ENCODE measurements around the gene CERK.

Gene CERK

GRCh38 chr22:46676881-46677280 is 61.2 kb downstream of the CERK start:
- DNase-seq = no peak

DNA sequence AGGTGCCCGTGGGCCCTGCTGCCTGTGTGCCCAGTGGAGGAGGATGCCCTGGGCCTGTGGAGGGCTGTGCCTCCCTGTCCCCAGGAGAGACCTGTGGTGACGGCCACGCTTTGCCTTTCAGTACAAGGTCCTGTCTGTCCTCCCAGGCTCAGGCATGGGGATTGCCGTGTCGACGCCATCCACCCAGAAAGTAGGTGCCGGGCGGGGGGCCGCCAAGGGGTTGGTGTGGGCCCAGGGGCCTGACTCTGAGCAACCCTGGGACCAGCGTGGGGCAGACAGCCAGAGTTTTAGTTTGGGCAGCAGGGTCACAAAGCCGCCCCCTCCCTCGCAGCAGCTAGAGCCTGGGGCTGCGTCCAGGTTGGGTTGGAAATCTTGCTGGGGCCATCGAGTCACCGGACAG is 61.6 kb downstream of the CERK start:
- no peak for DNase-seq

- DNase-seq = no peak
Measured at GRCh38 chr22:46675938-46676337, 62.1 kb downstream of the CERK start.

GRCh38 chr22:46675479-46675878 is 62.6 kb downstream of the CERK start:
- no peak for DNase-seq

DNA sequence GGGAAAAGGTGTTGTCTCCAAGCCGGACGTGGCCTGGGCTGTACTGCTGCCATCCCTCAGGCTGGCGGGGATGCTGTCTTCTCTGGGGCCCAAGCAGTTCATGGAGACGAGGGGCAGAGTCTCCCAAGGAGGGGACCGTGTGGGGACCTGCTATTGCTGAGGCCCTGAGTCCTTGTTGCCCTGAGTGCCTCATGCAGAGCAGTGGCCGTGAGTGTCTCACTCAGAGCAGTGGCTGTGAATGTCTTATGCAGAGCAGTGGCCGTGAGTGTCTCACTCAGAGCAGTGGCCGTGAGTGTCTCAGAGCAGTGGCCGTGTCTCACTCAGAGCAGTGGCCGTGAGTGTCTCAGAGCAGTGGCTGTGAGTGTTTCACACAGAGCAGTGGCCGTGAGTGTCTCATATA is 63.1 kb downstream of the CERK start:
- DNase-seq = peak; percentile 40

DNA sequence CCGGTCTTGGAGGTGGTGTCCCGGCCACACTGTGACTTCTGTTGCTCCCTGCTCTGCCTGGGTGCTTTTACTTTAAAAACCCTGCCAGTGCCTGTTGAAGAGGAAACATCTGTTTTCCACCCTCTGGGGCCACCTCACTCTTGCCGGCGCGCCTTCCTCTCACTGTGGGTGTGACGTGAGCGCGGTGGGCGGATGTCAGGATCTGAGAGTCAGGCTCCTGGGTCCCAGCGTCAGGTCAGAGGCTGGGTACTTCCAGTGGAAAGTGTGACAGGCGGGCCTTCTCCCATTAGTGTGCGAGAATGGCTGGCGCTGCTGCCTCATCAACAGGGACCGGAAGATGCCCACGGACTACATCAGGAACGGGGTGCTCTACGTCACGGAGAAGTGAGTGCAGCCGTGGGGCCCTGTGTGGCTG is 63.7 kb downstream of the CERK start:
- peak; percentile 97 for DNase-seq

GRCh38 chr22:46673662-46674236 is 64.3 kb downstream of the CERK start:
- peak; percentile 39 for DNase-seq

DNA sequence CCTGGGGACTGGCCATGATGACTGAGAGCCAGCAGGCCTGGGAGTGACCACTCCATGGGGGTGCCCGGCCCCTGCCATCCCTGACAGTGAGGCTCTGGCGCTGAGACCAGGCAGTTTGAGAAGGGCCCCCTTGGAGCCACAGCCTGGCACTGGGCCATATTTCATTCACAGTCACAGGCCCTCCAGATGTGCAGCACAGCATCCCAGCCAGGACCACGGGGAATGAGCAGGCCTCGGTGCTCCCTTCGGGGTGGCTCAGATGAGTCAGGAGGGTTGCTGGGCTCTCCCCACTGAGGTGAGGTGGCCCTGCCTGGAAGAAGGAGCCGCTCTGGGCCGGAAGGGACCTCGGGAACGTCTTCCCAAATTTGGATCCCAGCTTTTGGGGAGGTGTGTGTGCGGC is 64.8 kb downstream of the CERK start:
- DNase-seq = peak; percentile 29

GRCh38 chr22:46672731-46673130 is 65.3 kb downstream of the CERK start:
- no peak for DNase-seq

- no peak for DNase-seq
Measured at GRCh38 chr22:46671824-46672432, 66.1 kb downstream of the CERK start.

GRCh38 chr22:46669201-46669600 is 68.9 kb downstream of the CERK start:
- DNase-seq = no peak

DNA sequence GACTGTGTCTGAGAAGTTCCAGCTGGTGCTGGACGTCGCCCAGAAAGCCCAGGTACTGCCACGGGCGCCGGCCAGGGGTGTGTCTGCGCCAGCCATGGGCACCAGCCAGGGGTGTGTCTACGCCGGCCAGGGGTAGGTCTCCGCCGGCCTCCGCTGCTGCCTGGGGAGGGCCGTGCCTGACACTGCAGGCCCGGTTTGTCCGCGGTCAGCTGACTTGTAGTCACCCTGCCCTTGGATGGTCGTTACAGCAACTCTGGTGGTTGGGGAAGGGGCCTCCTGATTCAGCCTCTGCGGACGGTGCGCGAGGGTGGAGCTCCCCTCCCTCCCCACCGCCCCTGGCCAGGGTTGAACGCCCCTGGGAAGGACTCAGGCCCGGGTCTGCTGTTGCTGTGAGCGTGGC is 69.9 kb downstream of the CERK start:
- DNase-seq = no peak

GRCh38 chr22:46667245-46667623 is 70.8 kb downstream of the CERK start:
- DNase-seq = no peak

DNA sequence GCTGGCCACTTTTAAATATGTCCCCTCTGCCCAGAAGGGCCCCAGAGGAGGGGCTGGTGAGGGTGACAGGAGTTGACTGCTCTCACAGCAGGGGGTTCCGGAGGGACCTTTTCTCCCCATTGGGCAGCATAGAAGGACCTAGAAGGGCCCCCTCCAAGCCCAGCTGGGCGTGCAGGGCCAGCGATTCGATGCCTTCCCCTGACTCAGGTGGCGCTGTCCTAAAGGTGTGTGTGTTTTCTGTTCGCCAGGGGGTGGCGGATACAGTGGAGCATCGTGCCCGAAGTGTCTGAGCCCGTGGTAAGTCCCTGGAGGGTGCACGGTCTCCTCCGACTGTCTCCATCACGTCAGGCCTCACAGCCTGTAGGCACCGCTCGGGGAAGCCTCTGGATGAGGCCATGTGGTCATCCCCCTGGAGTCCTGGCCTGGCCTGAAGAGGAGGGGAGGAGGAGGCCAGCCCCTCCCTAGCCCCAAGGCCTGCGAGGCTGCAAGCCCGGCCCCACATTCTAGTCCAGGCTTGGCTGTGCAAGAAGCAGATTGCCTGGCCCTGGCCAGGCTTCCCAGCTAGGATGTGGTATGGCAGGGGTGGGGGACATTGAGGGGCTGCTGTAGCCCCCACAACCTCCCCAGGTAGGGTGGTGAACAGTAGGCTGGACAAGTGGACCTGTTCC is 71.3 kb downstream of the CERK start:
- no peak for DNase-seq

GRCh38 chr22:46665751-46666280 is 72.2 kb downstream of the CERK start:
- no peak for DNase-seq

GRCh38 chr22:46665151-46665695 is 72.8 kb downstream of the CERK start:
- DNase-seq = no peak

DNA sequence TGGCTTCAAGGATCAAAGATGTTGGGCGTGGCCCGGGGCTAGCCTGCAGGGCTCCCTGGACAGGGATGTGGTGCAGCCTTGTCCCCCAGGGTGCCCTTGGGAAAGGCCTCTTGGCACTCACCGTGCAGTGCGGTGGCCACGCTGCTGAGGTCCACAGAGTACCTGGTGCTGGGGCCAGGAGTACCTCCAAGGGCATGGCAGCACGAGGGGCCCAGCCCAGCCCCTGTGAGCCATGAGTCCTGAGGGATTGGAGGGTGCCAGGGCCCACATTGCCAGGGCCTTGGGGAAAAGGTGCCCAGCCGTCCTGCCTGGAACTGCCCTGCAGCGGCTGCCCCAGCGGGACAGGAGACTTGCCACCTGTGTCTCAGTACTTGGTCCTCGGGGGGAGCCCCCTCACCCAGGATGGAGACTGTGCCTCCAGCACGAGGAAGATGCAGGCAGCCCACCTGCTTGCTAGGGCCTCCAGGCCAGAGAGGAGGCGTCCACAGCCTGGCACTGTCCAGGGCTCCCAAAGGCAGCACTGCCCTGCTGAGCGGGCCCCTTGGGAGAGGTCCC is 73.7 kb downstream of the CERK start:
- DNase-seq = no peak

DNA sequence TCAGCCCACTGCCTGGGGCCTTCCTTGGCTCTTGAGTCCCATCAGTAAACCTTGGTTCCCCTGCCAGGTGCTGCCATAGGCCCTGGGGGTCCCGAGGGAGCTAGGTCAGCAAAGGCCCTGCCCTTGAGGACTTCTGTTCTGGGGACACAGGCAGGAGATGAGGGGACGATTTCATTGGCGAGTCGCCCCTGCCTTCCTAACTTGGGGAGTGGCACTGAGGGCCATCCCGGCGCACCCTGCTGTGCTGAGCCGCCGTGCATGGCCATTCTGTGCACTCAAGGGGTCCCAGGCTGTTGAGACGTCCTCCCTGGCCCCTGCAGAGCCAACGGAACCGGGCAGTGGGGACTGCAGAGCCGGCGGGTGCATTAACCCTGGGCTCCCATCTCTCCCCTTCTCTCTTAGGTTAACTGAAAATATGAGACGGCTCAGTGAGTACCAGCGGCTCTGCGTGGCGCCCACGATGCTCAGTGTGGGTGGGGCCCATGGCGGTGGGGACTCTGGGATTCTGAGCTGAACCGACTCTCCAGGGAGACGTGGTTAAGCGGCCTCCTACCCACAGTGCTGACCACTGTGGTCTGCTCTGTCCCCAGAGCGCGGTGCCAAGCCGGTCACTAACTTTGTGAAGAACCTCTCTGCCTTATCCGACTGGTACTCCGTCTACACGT is 74.5 kb downstream of the CERK start:
- no peak for DNase-seq

DNA sequence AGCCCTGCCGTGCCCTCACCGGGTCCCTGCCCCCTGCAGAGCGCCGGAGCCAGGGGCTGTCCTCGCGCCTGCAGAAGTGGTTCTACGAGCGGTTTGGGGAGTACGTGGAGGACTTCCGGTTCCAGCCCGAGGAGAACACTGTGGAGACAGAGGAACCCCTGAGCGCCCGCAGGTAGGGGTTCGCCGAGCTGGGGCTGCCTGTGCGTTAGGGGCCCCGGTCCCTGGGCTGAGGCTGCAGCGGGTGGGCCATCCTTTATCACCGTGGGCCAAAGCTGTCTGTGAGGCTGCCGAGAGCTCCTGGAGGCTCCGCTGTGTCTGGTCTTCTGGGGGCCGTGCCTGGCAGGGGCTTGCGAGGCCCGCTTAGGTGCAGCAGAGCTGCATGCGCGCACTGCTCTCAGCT is 75.1 kb downstream of the CERK start:
- no peak for DNase-seq

- DNase-seq = no peak
Measured at GRCh38 chr22:46662226-46662625, 75.8 kb downstream of the CERK start.

DNA sequence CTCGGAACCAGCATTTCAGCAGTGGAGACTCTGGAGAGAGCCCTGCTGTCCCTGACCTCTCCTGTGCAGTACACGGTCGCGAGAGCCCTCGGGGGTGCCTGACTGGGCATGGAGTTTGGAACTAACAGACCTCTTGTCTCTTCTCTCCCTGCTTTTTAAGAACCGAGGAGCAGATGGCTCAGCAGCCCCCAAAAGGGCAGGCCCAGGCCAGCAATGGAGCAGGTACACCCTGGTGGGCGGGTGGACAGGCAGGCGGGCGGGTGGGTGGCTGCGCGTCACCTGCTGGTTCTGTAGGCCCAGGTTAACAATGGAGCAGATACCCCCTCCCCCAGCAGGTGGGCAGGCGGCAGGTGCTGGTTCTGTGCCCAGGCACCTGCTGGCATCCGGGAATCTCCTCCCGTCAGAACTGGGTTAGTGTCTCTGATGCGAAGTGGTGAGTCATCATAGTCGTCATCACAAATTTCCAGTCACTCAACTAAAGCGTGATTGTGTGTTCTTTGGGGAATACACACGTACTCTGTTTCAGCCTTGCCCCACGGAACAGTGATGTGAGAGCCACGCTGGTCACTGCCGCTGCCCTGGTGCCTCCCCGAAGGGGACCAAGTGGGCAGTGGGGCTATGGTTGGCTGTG is 76.7 kb downstream of the CERK start:
- DNase-seq = peak; percentile 45

GRCh38 chr22:46660604-46661201 is 77.3 kb downstream of the CERK start:
- DNase-seq = no peak
